ENCODE results near the gene KRT34.

- no peak for TF ChIP-seq POLR2A (IDR thresholded peaks at IDR 0.05; ENCODE audit: low read depth, low read length)
- TF ChIP-seq POLR2AphosphoS5 (IDR thresholded peaks at IDR 0.05; ENCODE audit: low read depth, low read length) = no peak
- TF ChIP-seq PAX5 (IDR thresholded peaks at IDR 0.05; ENCODE audit: insufficient read depth, low read length, severe bottlenecking) = no peak
- TF ChIP-seq TAF1 (IDR thresholded peaks at IDR 0.05; ENCODE audit: low read depth, low read length) = no peak
- TF ChIP-seq SPI1 (IDR thresholded peaks at IDR 0.05; ENCODE audit: low read depth, low read length) = no peak
Measured at GRCh38 chr17:41418116-41418860, 36.2 kb upstream of the KRT34 start.
